HG03103 (cell line): ENCODE measurements around the gene OSTC.
A peak's percentile ranks its signal among the peaks of the same experiment; 100 is the strongest.

ENCODE experiments used
- ATAC-seq: cut with Tn5 transposase; IDR thresholded peaks from one replicate; pipeline ENCODE4 v1.9.1; 2021; ENCODE audit warnings: low read depth; ENCODE audit not compliant: unreplicated experiment

The OSTC gene

GRCh38 chr4:108644237-108644636, 6.2 kb upstream of the OSTC start:
- ATAC-seq, result no peak

- ATAC-seq, result no peak
Observed at GRCh38 chr4:108646706-108647105, 3.7 kb upstream of the OSTC start.

- ATAC-seq, result peak; percentile 7
Observed at GRCh38 chr4:108649863-108650211, 562 bp upstream of the OSTC start.

GRCh38 chr4:108651014-108651791, 804 bp downstream of the OSTC start:
- ATAC-seq, result no peak

GRCh38 chr4:108662629-108663028, 12.2 kb downstream of the OSTC start:
- no peak for ATAC-seq

GRCh38 chr4:108674356-108674977, 24.1 kb downstream of the OSTC start:
- no peak for ATAC-seq

GRCh38 chr4:108681321-108681809, 31.0 kb downstream of the OSTC start:
- no peak for ATAC-seq

- no peak for ATAC-seq
Observed at GRCh38 chr4:108683479-108683878, 33.1 kb downstream of the OSTC start.

- no peak for ATAC-seq
Observed at GRCh38 chr4:108685036-108685686, 34.8 kb downstream of the OSTC start.

GRCh38 chr4:108690738-108691137, 40.3 kb downstream of the OSTC start:
- no peak for ATAC-seq

- ATAC-seq, result no peak
Observed at GRCh38 chr4:108693211-108693610, 42.8 kb downstream of the OSTC start.

- no peak for ATAC-seq
Observed at GRCh38 chr4:108693819-108694218, 43.4 kb downstream of the OSTC start.

- ATAC-seq, result no peak
Observed at GRCh38 chr4:108694423-108694822, 44.0 kb downstream of the OSTC start.

GRCh38 chr4:108695062-108695461, 44.7 kb downstream of the OSTC start:
- no peak for ATAC-seq

- ATAC-seq, result no peak
Observed at GRCh38 chr4:108696160-108696559, 45.8 kb downstream of the OSTC start.

- ATAC-seq, result no peak
Observed at GRCh38 chr4:108700081-108700757, 49.8 kb downstream of the OSTC start.

GRCh38 chr4:108702960-108703359, 52.6 kb downstream of the OSTC start:
- no peak for ATAC-seq

GRCh38 chr4:108703370-108703769, 53.0 kb downstream of the OSTC start:
- no peak for ATAC-seq

GRCh38 chr4:108703966-108704365, 53.6 kb downstream of the OSTC start:
- no peak for ATAC-seq

- no peak for ATAC-seq
Observed at GRCh38 chr4:108706289-108706688, 55.9 kb downstream of the OSTC start.

GRCh38 chr4:108709234-108709633, 58.8 kb downstream of the OSTC start:
- no peak for ATAC-seq
